BJ (cell line): ENCODE measurements around the gene GFRAL. TPM values are rescaled to one million over a fixed set of nuclear protein-coding genes. Genes with fewer than 3 reads are reported as not detected.

Experiments used
- CTCF ChIA-PET: fragments of 350-600 bp; formaldehyde crosslinking; extraction: SDS; loops from one replicate; lab custom pipeline; 2021; ENCODE audit warnings: antibody characterized with exemption, inconsistent platforms; lab: Yijun Ruan, JAX
- POLR2A ChIA-PET: fragments of 300-600 bp; sonication (Branson Sonifier 250); formaldehyde crosslinking; extraction: SDS; loops from one replicate; lab custom pipeline; 2021; ENCODE audit warnings: antibody characterized with exemption; lab: Charles Lee
- DNase-seq: peaks from one replicate; pipeline ENCODE4 v3.0.0-alpha.2; 2011; ENCODE audit warnings: low read depth
- H3K27me3 ChIP-seq: 2 replicates; pipeline ENCODE4 v1.6.0; 2011; ENCODE audit warnings: low read length; ENCODE audit not compliant: control insufficient read depth, insufficient read depth
- H3K36me3 ChIP-seq: 2 replicates; pipeline ENCODE4 v1.5.1; 2011; ENCODE audit warnings: low read length; ENCODE audit not compliant: control insufficient read depth, insufficient read depth
- H3K4me3 ChIP-seq: 2 replicates; pipeline ENCODE4 v1.5.1; 2011; ENCODE audit warnings: low read depth, mild to moderate bottlenecking, control low read depth, low read length
- CTCF ChIP-seq: IDR thresholded peaks from 2 replicates; pipeline ENCODE4 v1.5.1; 2011; ENCODE audit warnings: low read depth, mild to moderate bottlenecking, control low read depth, inconsistent platforms, low read length, moderate library complexity; ENCODE audit not compliant: insufficient read depth
- polyA plus RNA-seq: library from polyadenylated mRNA; depleted of rRNA; stranded (reverse); fragments of >200 nt; gene quantifications from 2 replicates; pipeline ENCODE4 v1.2.3, GENCODE V29; 2011

Gene GFRAL
- polyA plus RNA-seq, 1 experiment: not detected

GRCh38 chr6:55388211-55388610 lies 60.9 kb downstream of the GFRAL start:
- ChIA-PET CTCF (no interaction called here), POLR2A (no interaction called here)
- no peak for DNase-seq
- no peak for TF ChIP-seq CTCF
- Histone ChIP-seq H3K36me3 (no peaks in the 10 kb centered on the region), H3K4me3 (no peak overlapping the region), H3K27me3 (no peaks in the 10 kb centered on the region)

GRCh38 chr6:55395871-55396270 lies 68.6 kb downstream of the GFRAL start:
- Histone ChIP-seq H3K36me3 (no peaks in the 10 kb centered on the region), H3K4me3 (no peak overlapping the region), H3K27me3 (no peaks in the 10 kb centered on the region)
- DNase-seq: no peak
- CTCF ChIA-PET: no interaction called here
- no peak for TF ChIP-seq CTCF
- POLR2A ChIA-PET: interaction anchor here (0.6 kb wide), 1 partner anchor 1391 kb away, joined by 3 read pairs; no protein-coding TSS in a partner anchor

- Histone ChIP-seq H3K36me3 (no peaks in the 10 kb centered on the region), H3K27me3 (no peaks in the 10 kb centered on the region), H3K4me3 (no peak overlapping the region)
- ChIA-PET POLR2A (no interaction called here), CTCF (no interaction called here)
- TF ChIP-seq CTCF: no peak
- no peak for DNase-seq
Observed at GRCh38 chr6:55397986-55398385, 70.7 kb downstream of the GFRAL start.

GRCh38 chr6:55399351-55399750 lies 72.1 kb downstream of the GFRAL start:
- no peak overlapping the region for H3K4me3 ChIP-seq
- ChIA-PET POLR2A (no interaction called here), CTCF (no interaction called here)
- no peak for TF ChIP-seq CTCF
- H3K27me3 ChIP-seq: no peaks in the 10 kb centered on the region
- DNase-seq: no peak
- no peaks in the 10 kb centered on the region for H3K36me3 ChIP-seq

- ChIA-PET CTCF (no interaction called here), POLR2A (no interaction called here)
- H3K27me3 ChIP-seq: no peaks in the 10 kb centered on the region
- H3K4me3 ChIP-seq: no peak overlapping the region
- no peak for DNase-seq
- TF ChIP-seq CTCF: no peak
- no peaks in the 10 kb centered on the region for H3K36me3 ChIP-seq
Observed at GRCh38 chr6:55405474-55406235, 78.4 kb downstream of the GFRAL start.
